Gastrocnemius medialis (tissue), 4 donors: ENCODE data around the gene CSH1. TPM values are rescaled to one million over a fixed set of nuclear protein-coding genes. Genes with fewer than 3 reads are reported as not detected.
"Not testable (repeated sequence)": the region's sequence is repeated elsewhere in the genome, so short reads cannot be mapped to it uniquely, and the experiment has no call there.

Experiments
- ATAC-seq, 2 donors: fragments of 150-250 bp; one replicate each; pipeline ENCODE4 v1.9.1; 2016
- DNase-seq, 2 donors: peaks; one replicate each; pipeline ENCODE4 v3.0.0-alpha.2; 2019
- H3K27ac ChIP-seq, 4 donors: fragments of 200-600 bp; sonication (generic); 1 replicate in 1 of 4; 2 replicates in 3 of 4; pipeline ENCODE4 v1.5.1; 2016 to 2018; ENCODE audit warnings: mild to moderate bottlenecking in 2 of 4, moderate library complexity in 1 of 4
- H3K27me3 ChIP-seq, 3 donors: fragments of 200-600 bp; sonication (generic) in 2 of 3; 1 replicate in 1 of 3; 2 replicates in 2 of 3; pipeline versions ENCODE4 v1.5.1 to v1.6.0; 2016 to 2019; ENCODE audit warnings: mild to moderate bottlenecking in 1 of 3, moderate library complexity in 1 of 3
- H3K36me3 ChIP-seq, 2 donors: fragments of 200-600 bp; sonication (generic) in 1 of 2; one replicate each; pipeline ENCODE4 v1.5.1; 2017 to 2018
- H3K4me1 ChIP-seq, 2 donors: fragments of 200-600 bp; sonication (generic) in 1 of 2; one replicate each; pipeline ENCODE4 v1.5.1; 2016 to 2017; ENCODE audit warnings: mild to moderate bottlenecking in 2 of 2
- H3K4me3 ChIP-seq, 4 donors: fragments of 200-600 bp; sonication (generic) in 3 of 4; 1 replicate in 1 of 4; 2 replicates in 3 of 4; pipeline ENCODE4 v1.5.1; 2016 to 2019; ENCODE audit warnings: mild to moderate bottlenecking in 2 of 4
- H3K9me3 ChIP-seq, 3 donors: fragments of 200-600 bp; sonication (generic) in 2 of 3; 1 replicate in 1 of 3; 2 replicates in 2 of 3; pipeline ENCODE4 v1.5.1; 2016 to 2019
- POLR2A ChIP-seq, 2 donors: fragments of 450-650 bp; IDR thresholded peaks; one replicate each; pipeline ENCODE4 v1.6.1; 2017; ENCODE audit warnings: antibody characterized with exemption in 2 of 2, mild to moderate bottlenecking in 2 of 2, moderate library complexity in 2 of 2
- in situ Hi-C, 4 donors: fragments of 200-750 bp; cut with MboI; loops; one replicate each; pipeline versions ENCODE4 v1.15.0 to v1.8.0; 2017; ENCODE audit warnings: low sequenced_read_pairs in 4 of 4
- intact Hi-C: fragments of 100-400 bp; cut with DNase I; formaldehyde crosslinking; loops from one replicate; pipeline ENCODE4 v1.15.1; 2023; ENCODE audit warnings: low total_unique reads
- total RNA-seq, 4 donors: library from RNA; depleted of rRNA; stranded (reverse); fragments of >200 nt; gene quantifications; one replicate each; pipeline versions ENCODE4 v1.1.0 to v1.2.3, GENCODE V29; 2016
- TF ChIP-seq, protein P1 (sequence below), 5 experiments: fragments of 450-650 bp in 3 of 5; fragments of 200-600 bp in 2 of 5; sonication (generic) in 2 of 5; IDR thresholded peaks in 4 of 5; conservative IDR thresholded peaks in 1 of 5; 1 replicate in 4 of 5; 2 replicates in 1 of 5; pipeline ENCODE4 v1.5.1; 2016 to 2019; ENCODE audit warnings: antibody characterized with exemption in 5 of 5, mild to moderate bottlenecking in 3 of 5, moderate library complexity in 3 of 5

Gene CSH1
- total RNA-seq, 4 donors from 2014 or later: not detected

DNA sequence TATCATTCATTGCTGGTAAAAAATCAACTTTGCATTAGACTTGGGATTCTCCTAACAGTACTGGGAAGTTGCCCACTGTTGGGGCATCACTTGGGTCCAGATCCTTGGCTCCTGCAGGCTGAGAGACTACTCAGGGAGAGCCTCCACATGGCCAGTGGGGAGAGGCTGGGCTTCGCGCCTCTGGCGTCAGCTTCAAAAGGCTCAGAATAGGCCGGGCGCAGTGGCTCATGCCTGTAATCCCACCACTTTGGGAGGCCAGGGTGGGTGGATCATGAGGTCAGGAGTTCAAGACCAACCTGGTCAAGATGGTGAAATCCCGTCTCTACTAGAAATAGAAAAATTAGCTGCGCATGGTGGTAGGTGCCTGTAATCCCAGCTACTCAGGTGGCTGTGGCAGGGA lies 18.1 kb upstream of the CSH1 start:
- Histone ChIP-seq H3K4me3 (no peak overlapping the region), H3K4me1 (peaks cover 2 to 3% of the 10 kb centered on the region in 2 donors), H3K27me3 (no peaks in the 10 kb centered on the region), H3K27ac (no peak overlapping the region), H3K36me3 (no peaks in the 10 kb centered on the region), H3K9me3 (no peaks in the 10 kb centered on the region)
- no peak for TF ChIP-seq POLR2A (IDR thresholded peaks at IDR 0.05)
- TF ChIP-seq, protein P1, sequence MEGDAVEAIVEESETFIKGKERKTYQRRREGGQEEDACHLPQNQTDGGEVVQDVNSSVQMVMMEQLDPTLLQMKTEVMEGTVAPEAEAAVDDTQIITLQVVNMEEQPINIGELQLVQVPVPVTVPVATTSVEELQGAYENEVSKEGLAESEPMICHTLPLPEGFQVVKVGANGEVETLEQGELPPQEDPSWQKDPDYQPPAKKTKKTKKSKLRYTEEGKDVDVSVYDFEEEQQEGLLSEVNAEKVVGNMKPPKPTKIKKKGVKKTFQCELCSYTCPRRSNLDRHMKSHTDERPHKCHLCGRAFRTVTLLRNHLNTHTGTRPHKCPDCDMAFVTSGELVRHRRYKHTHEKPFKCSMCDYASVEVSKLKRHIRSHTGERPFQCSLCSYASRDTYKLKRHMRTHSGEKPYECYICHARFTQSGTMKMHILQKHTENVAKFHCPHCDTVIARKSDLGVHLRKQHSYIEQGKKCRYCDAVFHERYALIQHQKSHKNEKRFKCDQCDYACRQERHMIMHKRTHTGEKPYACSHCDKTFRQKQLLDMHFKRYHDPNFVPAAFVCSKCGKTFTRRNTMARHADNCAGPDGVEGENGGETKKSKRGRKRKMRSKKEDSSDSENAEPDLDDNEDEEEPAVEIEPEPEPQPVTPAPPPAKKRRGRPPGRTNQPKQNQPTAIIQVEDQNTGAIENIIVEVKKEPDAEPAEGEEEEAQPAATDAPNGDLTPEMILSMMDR (IDR thresholded peaks at IDR 0.05 in 4 of 5, conservative IDR thresholded peaks at IDR 0.05 in 1 of 5): no peak
- in situ Hi-C loops (loop anchor here (5.0 to 25.0 kb wide), 8 partner anchors 108 to 523 kb away; partner anchors contain the start of genes ERN1 (in 2 of the 4), ICAM2 (in 2 of the 4) and MILR1 (in 1 of the 4)), intact Hi-C loops (loop anchor here (10.0 kb wide), 1 partner anchor 360 kb away; no protein-coding TSS in a partner anchor)
- DNase-seq (no peak), ATAC-seq (no peak)

GRCh38 chr17:63911657-63912100 lies 15.3 kb upstream of the CSH1 start:
- no peaks in the 10 kb centered on the region for H3K9me3 ChIP-seq
- no peaks in the 10 kb centered on the region for H3K36me3 ChIP-seq
- H3K27me3 ChIP-seq: no peaks in the 10 kb centered on the region
- no peak for TF ChIP-seq POLR2A (IDR thresholded peaks at IDR 0.05)
- TF ChIP-seq, protein P1 (IDR thresholded peaks at IDR 0.05 in 4 of 5, conservative IDR thresholded peaks at IDR 0.05 in 1 of 5): peak; percentile 41 to 94 (median 78)
- in situ Hi-C loops (loop anchor here (5.0 to 25.0 kb wide), 8 partner anchors 111 to 526 kb away; partner anchors contain the start of genes ERN1 (in 2 of the 4), ICAM2 (in 2 of the 4) and MILR1 (in 1 of the 4)), intact Hi-C loops (loop anchor here (2.0 to 10.0 kb wide), 2 partner anchors 113 to 363 kb away; no protein-coding TSS in a partner anchor)
- no peak overlapping the region for H3K27ac ChIP-seq
- no peak overlapping the region for H3K4me3 ChIP-seq
- H3K4me1 ChIP-seq: no peaks in the 10 kb centered on the region
- DNase-seq: no peak
- peak; percentile 64 to 68 for ATAC-seq

- ATAC-seq (no peak), DNase-seq (no peak)
- Histone ChIP-seq H3K27me3 (no peaks in the 10 kb centered on the region), H3K36me3 (no peaks in the 10 kb centered on the region), H3K9me3 (no peaks in the 10 kb centered on the region), H3K27ac (no peak within 1 kb of the TSS), H3K4me1 (no peaks in the 10 kb centered on the region), H3K4me3 (no peak within 1 kb of the TSS)
- intact Hi-C loops (loop anchor here (10.0 kb wide), 1 partner anchor 364 kb away; no protein-coding TSS in a partner anchor), in situ Hi-C loops (loop anchor here (5.0 to 25.0 kb wide), 8 partner anchors 111 to 526 kb away; partner anchors contain the start of genes ERN1 (in 2 of the 4), ICAM2 (in 2 of the 4) and MILR1 (in 1 of the 4))
- TF ChIP-seq, protein P1 (IDR thresholded peaks at IDR 0.05 in 4 of 5, conservative IDR thresholded peaks at IDR 0.05 in 1 of 5): no peak
- TF ChIP-seq POLR2A (IDR thresholded peaks at IDR 0.05): no peak
Observed at GRCh38 chr17:63911041-63911635, 14.8 kb upstream of the CSH1 start, which contains the start of gene CSHL1. CSHL1 (minus strand) TSS chr17:63911258; CDS start chr17:63911196, 62 bp downstream.

- Histone ChIP-seq H3K4me1 (no peaks in the 10 kb centered on the region), H3K27me3 (no peaks in the 10 kb centered on the region), H3K4me3 (no peak overlapping the region), H3K27ac (no peak overlapping the region), H3K9me3 (no peaks in the 10 kb centered on the region), H3K36me3 (no peaks in the 10 kb centered on the region)
- ATAC-seq (no peak), DNase-seq (no peak)
- in situ Hi-C loops (loop anchor here (5.0 to 25.0 kb wide), 8 partner anchors 112 to 527 kb away; partner anchors contain the start of genes ERN1 (in 2 of the 4), ICAM2 (in 2 of the 4) and MILR1 (in 1 of the 4)), intact Hi-C loops (loop anchor here (10.0 kb wide), 1 partner anchor 365 kb away; no protein-coding TSS in a partner anchor)
- no peak for TF ChIP-seq POLR2A (IDR thresholded peaks at IDR 0.05)
- TF ChIP-seq, protein P1 (IDR thresholded peaks at IDR 0.05 in 4 of 5, conservative IDR thresholded peaks at IDR 0.05 in 1 of 5): no peak
Observed at GRCh38 chr17:63910096-63910495, 13.7 kb upstream of the CSH1 start.

GRCh38 chr17:63909586-63909985 lies 13.2 kb upstream of the CSH1 start:
- H3K27ac ChIP-seq, H3K4me3 ChIP-seq, ATAC-seq, DNase-seq, intact Hi-C loops, H3K36me3 ChIP-seq, H3K27me3 ChIP-seq, H3K9me3 ChIP-seq, H3K4me1 ChIP-seq: not testable (repeated sequence)
- in situ Hi-C loops: loop anchor here (25.0 kb wide), 3 partner anchors 228 to 528 kb away; partner anchors contain the start of genes ERN1 (in 2 of the 4) and MILR1 (in 1 of the 4)

DNA sequence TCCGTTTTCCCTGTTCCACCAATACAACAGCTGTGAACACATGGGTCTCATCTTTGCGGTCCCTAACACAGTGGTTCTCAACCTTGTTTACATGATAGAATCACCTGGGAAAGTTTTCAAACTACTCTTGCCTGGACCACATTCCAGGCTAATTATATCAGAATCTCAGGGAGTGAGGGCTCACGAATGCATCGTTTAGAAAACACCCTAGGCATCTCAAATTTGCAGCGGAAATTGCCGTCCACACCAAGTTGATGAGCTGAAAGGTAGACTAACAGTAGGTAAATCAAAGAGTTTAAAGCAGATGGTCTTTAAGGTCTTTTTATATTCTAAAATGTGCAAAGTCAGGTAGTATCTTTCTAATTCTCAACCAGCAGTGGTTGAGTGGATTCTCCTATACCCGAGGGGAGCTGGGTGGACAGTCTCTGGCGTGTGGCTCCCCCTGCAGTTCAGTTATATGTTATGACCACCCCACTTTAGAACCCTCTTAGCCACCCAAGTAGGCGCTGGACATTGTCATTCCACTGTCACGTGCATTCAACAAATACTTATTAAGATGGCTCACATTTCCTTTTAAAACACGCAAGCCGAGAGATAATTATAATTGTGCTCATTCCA lies 10.9 kb upstream of the CSH1 start:
- H3K4me3 ChIP-seq, H3K27me3 ChIP-seq, intact Hi-C loops, H3K27ac ChIP-seq, ATAC-seq, H3K36me3 ChIP-seq, H3K9me3 ChIP-seq, H3K4me1 ChIP-seq, DNase-seq: not testable (repeated sequence)
- in situ Hi-C loops: loop anchor here (25.0 kb wide), 3 partner anchors 230 to 530 kb away; partner anchors contain the start of genes ERN1 (in 2 of the 4) and MILR1 (in 1 of the 4)

GRCh38 chr17:63904796-63905195 lies 8.4 kb upstream of the CSH1 start:
- intact Hi-C loops, H3K9me3 ChIP-seq, H3K4me1 ChIP-seq, H3K36me3 ChIP-seq, H3K27me3 ChIP-seq, DNase-seq, ATAC-seq, H3K4me3 ChIP-seq, H3K27ac ChIP-seq: not testable (repeated sequence)
- in situ Hi-C loops: loop anchor here (25.0 kb wide), 3 partner anchors 233 to 533 kb away; partner anchors contain the start of genes ERN1 (in 2 of the 4) and MILR1 (in 1 of the 4)
